NCI-H146 (cell line): ENCODE data around the gene ANKRD13C.

ENCODE experiments used
- DNase-seq: peaks from one replicate; lab custom pipeline; 2025; lab: John Stamatoyannopoulos, UW

The ANKRD13C gene

GRCh38 chr1:70295749-70296148 is 58.8 kb downstream of the ANKRD13C start:
- DNase-seq, result no peak

DNA sequence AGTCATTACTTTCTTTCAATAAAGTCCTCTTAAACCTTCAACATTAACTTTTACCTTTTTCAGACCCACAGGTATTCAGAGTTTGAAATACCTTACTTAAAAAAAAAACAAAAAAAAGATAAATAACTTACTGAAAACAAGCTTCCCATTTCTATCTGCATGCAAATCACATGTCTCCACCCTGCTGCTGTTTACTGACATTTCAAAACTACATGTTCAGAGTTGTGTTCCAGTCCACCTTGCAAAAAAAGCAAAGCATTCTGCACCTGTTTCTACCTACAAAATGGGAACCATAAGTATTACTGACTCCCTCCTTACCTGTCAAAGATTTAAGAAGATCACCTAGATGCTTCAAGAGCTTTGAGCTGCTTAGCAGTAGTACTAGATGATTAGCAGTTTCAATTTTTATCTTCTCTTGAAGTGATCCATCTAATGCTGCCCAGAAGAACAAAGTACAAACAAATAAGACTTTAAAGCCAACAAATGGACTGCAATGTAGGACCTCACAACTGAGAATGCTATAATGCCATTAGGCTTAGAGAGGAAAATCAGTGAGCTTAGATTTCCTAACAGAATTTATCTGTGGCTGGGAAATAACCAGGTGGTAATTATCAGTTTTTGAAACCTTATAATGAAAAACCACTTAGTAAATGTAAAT is 61.2 kb downstream of the ANKRD13C start:
- no peak for DNase-seq

GRCh38 chr1:70290218-70290617 is 64.3 kb downstream of the ANKRD13C start:
- no peak for DNase-seq

- no peak for DNase-seq
These were observed 66.4 kb downstream of the ANKRD13C start for GRCh38 chr1:70288166-70288565.

GRCh38 chr1:70286453-70286852 is 68.1 kb downstream of the ANKRD13C start:
- DNase-seq, result no peak

- no peak for DNase-seq
These were observed 70.2 kb downstream of the ANKRD13C start for GRCh38 chr1:70284366-70284765.

GRCh38 chr1:70278710-70279109 is 75.8 kb downstream of the ANKRD13C start:
- no peak for DNase-seq

DNA sequence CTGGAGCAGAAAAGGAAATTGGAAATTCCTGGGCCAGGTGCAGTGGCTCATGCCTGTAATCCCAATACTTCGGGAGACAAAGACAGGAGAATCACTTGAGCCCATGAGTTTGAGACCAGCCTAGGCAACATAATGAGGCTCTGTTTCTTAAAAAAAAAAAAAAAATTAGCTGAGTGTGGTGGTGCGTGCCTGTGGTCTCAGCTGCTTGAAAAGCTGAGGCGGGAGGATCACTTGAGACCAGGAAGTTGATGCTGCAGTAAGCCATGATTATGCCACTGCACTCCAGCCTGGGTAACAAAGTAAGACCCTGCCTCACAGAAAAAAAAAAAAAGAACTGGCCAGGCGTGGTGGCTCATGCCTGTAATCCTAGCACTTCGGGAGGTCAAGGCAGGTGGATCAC is 76.6 kb downstream of the ANKRD13C start:
- no peak for DNase-seq

- DNase-seq, result no peak
These were observed 88.6 kb downstream of the ANKRD13C start for GRCh38 chr1:70265946-70266345.

GRCh38 chr1:70264839-70265238 is 89.7 kb downstream of the ANKRD13C start:
- no peak for DNase-seq

DNA sequence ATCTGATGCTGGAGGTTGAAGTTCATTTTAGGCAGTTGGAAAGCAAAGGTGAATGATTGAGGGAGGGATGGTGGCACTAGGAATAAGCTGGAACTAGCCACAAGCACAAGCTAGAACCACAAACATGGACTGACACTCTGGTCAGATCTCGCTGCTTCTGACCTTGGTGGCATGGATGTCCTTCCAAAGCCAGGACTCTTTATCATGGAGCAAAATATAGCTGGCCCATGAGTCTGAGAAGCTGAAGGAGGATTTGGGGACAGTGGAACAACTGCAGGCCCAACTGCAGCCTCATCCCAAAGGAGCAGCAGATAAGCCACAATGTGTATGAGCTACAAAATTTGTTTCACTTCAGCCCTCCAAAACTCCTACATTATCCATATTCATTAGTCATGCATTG is 97.9 kb downstream of the ANKRD13C start:
- no peak for DNase-seq

DNA sequence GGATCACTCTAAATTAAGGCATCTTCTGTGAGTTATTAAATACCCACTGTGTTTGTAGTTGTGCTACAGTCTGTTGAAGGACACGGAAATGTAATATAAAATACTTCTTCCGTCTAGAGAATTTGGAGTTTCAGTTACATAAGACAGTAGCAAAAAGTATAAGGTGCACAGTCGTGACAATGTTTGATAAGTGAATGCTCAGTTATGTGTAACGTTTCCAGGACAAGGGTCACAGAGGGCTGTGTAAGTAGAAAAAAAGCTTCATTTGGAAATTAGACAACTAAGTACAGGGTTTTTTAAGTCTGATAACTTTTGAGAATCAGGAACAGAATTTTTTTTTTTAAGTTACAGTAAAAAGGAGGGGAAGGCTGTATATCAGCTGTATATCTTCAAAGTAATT is 105.8 kb downstream of the ANKRD13C start:
- DNase-seq, result no peak

GRCh38 chr1:70247768-70248167 is 106.8 kb downstream of the ANKRD13C start:
- no peak for DNase-seq

DNA sequence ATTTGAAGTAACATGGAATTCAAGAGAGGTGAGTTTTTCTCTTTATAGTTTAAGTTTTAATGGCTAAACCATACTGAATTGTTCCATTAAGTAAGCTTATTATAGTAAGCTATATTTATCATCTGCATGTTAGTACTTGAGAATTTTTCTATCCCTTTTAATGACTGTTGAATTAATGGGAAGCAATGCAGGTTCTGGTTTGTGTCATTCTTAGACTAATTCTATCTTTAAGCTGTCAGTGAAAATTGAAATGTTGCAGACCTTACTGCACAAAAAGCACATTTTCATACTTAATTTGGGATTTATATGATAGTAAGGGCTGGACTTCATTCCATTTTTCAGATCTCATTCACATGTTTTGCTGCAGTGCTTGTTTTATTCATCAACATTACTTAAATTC is 107.4 kb downstream of the ANKRD13C start:
- no peak for DNase-seq

DNA sequence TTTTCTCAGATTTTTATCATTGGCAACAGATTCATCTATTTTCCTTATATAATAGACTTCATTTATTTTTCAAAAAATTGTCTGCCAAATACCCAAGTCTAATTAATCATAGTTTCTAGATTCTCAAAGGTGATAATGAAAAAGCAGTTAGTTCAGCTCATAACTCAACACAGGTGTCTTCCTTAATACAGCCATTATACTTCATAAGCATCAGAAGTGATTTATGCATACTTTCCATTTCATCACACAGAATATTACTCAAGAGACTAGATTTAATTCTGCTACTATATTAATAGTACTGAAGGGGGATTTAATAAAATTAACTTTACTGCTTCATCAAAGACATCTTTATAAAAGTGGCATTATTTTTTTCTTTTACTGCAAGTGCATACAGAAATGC is 114.6 kb downstream of the ANKRD13C start:
- DNase-seq, result no peak

GRCh38 chr1:70234733-70235132 is 119.8 kb downstream of the ANKRD13C start:
- no peak for DNase-seq

GRCh38 chr1:70231475-70231874 is 123.0 kb downstream of the ANKRD13C start:
- DNase-seq, result no peak

- no peak for DNase-seq
These were observed 125.9 kb downstream of the ANKRD13C start for GRCh38 chr1:70228670-70229069.

- DNase-seq, result no peak
These were observed 127.1 kb downstream of the ANKRD13C start for GRCh38 chr1:70227439-70227838.

- no peak for DNase-seq
These were observed 129.6 kb downstream of the ANKRD13C start for GRCh38 chr1:70224954-70225353.

GRCh38 chr1:70222716-70223235 is 131.7 kb downstream of the ANKRD13C start:
- DNase-seq, result no peak

- peak; percentile 95 for DNase-seq
These were observed 133.0 kb downstream of the ANKRD13C start, which contains the start of gene SRSF11 for GRCh38 chr1:70221238-70222121. SRSF11 (plus strand) TSS chr1:70221380; CDS start chr1:70221637, 257 bp downstream.
